Activated naive CD4-positive, alpha-beta T cell treated with anti-CD3 and anti-CD28 coated beads, Interleukin-2, amount 50 U/mL, for 72 hours (primary cell): Measurements from ENCODE around the gene RNF5. TPM values are rescaled to one million over a fixed set of nuclear protein-coding genes. Genes with fewer than 3 reads are reported as not detected.
"Not testable (repeated sequence)": the region's sequence is repeated elsewhere in the genome, so short reads cannot be mapped to it uniquely, and the experiment has no call there.

Experiments used
- ATAC-seq, 2 donors: fragments of 150-1000 bp; cut with Tn5 transposase; 2 replicates each; pipeline ENCODE4 v1.10.0; 2021; ENCODE audit warnings: mild to moderate bottlenecking in 2 of 2, moderate library complexity in 2 of 2
- DNase-seq, 2 donors: peaks; one replicate each; pipeline ENCODE4 v3.0.0; 2021 to 2022; ENCODE audit warnings: low spot score in 2 of 2
- H3K27ac Mint-ChIP-seq, 2 donors: one replicate each; pipeline ENCODE4 v1.8.0; 2022; ENCODE audit warnings: mild to moderate bottlenecking in 2 of 2, mixed read lengths in 2 of 2
- H3K36me3 Mint-ChIP-seq, 2 donors: one replicate each; pipeline ENCODE4 v1.8.0; 2022; ENCODE audit warnings: mixed read lengths in 2 of 2
- H3K9me3 Mint-ChIP-seq, 2 donors: one replicate each; pipeline ENCODE4 v1.8.0; 2022; ENCODE audit warnings: mixed read lengths in 2 of 2
- total RNA-seq, 2 donors: library from RNA; stranded (reverse); gene quantifications; one replicate each; pipeline ENCODE4 v1.2.3, GENCODE V29; 2022

Gene RNF5
- total RNA-seq, 2 donors from 2014 or later: 62.6 to 86.2 TPM

- DNase-seq (no peak), ATAC-seq (no peak)
- Mint-ChIP-seq H3K27ac (peak overlapping the region; percentile 94 to 97), H3K36me3 (peaks cover 45 to 50% of the 10 kb centered on the region in 2 donors), H3K9me3 (no peaks in the 10 kb centered on the region)
These were observed 12.9 kb downstream of the RNF5 start for GRCh38 chr6:32190911-32191677.

GRCh38 chr6:32191696-32192607 lies 13.7 kb downstream of the RNF5 start:
- Mint-ChIP-seq H3K27ac (peak overlapping the region; percentile 94 to 97), H3K9me3 (no peaks in the 10 kb centered on the region), H3K36me3 (peaks cover 37 to 41% of the 10 kb centered on the region in 2 donors)
- ATAC-seq (no peak), DNase-seq (peak in 1 of 2 donors; percentile 69)

GRCh38 chr6:32192608-32193039 lies 14.4 kb downstream of the RNF5 start, which contains the start of gene GPSM3:
TSS of gene GPSM3 (minus strand) at chr6:32192643. CDS start at chr6:32192513, 130 bp downstream.
- Mint-ChIP-seq H3K36me3 (peaks cover 30 to 35% of the 10 kb centered on the region in 2 donors), H3K9me3 (no peaks in the 10 kb centered on the region), H3K27ac (peak within 1 kb of the TSS; percentile 94 to 97)
- DNase-seq (no peak), ATAC-seq (no peak)

DNA sequence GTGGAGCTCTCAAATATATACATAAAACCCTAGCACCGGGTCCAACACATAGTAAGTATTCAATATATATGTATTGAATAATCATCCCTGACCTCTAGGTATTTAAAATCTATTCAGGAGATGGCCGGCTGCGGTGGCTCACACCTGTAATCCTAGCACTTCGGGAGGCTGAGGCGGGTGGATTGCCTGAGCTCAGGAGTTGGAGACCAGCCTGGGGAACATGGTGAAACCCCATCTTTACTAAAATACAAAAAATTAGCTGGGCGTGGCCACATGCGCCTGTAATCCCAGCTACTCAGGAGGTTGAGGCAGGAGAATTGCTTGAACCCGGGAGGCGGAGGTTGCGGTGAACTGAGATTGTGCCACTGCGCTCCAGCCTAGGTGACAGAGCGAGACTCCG lies 14.9 kb downstream of the RNF5 start:
- H3K36me3 Mint-ChIP-seq: peaks cover 25 to 32% of the 10 kb centered on the region in 2 donors
- peak overlapping the region; percentile 92 to 94 for H3K27ac Mint-ChIP-seq
- not testable (repeated sequence) for H3K9me3 Mint-ChIP-seq, DNase-seq, ATAC-seq

GRCh38 chr6:32194388-32194787 lies 16.2 kb downstream of the RNF5 start:
- Mint-ChIP-seq H3K9me3 (no peaks in the 10 kb centered on the region), H3K36me3 (peaks cover 12 to 20% of the 10 kb centered on the region in 2 donors), H3K27ac (peak overlapping the region; percentile 33 to 99)
- no peak for ATAC-seq
- no peak for DNase-seq

DNA sequence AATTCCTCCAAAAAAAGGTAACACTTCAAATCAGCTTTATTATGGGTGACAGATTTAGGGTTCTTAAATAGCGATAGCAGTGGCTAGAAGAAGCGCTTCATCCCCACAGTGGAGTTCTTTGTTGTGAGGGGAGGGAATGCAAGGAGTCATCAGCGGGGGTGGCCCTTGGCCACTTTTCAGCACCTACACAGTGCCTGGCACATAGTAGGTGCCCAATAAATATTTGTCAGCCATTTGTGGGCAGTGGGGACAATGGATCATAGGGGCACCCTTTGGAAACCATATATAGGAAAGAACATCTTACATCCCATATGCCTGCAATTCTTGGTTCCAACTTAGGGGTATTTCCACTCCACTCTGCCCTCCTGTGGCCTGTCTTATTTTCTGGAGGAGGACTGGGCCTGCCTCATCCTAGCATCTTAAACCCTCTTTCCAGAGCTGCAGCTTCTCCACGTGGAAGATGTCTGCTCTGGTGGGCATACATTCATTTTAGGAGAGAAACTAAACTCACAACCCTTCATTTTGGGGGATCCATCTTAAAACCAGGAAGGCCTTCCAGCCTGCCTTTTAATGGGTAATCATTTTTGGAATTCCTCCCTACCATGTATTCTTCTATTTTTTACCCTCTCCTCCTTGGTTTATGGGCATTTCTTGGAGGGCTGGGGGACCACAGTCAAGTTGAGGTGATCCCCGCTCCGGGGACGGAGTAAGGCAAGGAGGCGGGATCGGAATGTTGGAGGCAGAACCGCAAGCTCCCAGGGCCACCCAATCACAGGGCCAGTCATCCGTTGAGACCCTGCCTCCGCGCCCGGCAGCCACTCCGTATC lies 16.8 kb downstream of the RNF5 start:
- peak overlapping the region; percentile 95 to 99 for H3K27ac Mint-ChIP-seq
- DNase-seq: no peak
- H3K9me3 Mint-ChIP-seq: no peaks in the 10 kb centered on the region
- ATAC-seq: no peak
- H3K36me3 Mint-ChIP-seq: peaks cover 12 to 19% of the 10 kb centered on the region in 2 donors

GRCh38 chr6:32195652-32195901 lies 17.4 kb downstream of the RNF5 start:
- ATAC-seq (peak; percentile 85 to 90), DNase-seq (peak; percentile 100)
- no peaks in the 10 kb centered on the region for H3K9me3 Mint-ChIP-seq
- peak overlapping the region; percentile 95 to 99 for H3K27ac Mint-ChIP-seq
- peaks cover 12 to 19% of the 10 kb centered on the region in 2 donors for H3K36me3 Mint-ChIP-seq

GRCh38 chr6:32195902-32196681 lies 17.9 kb downstream of the RNF5 start:
- ATAC-seq: peak; percentile 85 to 89
- Mint-ChIP-seq H3K9me3 (no peaks in the 10 kb centered on the region), H3K36me3 (peaks cover 9 to 16% of the 10 kb centered on the region in 2 donors), H3K27ac (peak overlapping the region; percentile 99 to 100)
- peak in 1 of 2 donors; percentile 54 for DNase-seq

DNA sequence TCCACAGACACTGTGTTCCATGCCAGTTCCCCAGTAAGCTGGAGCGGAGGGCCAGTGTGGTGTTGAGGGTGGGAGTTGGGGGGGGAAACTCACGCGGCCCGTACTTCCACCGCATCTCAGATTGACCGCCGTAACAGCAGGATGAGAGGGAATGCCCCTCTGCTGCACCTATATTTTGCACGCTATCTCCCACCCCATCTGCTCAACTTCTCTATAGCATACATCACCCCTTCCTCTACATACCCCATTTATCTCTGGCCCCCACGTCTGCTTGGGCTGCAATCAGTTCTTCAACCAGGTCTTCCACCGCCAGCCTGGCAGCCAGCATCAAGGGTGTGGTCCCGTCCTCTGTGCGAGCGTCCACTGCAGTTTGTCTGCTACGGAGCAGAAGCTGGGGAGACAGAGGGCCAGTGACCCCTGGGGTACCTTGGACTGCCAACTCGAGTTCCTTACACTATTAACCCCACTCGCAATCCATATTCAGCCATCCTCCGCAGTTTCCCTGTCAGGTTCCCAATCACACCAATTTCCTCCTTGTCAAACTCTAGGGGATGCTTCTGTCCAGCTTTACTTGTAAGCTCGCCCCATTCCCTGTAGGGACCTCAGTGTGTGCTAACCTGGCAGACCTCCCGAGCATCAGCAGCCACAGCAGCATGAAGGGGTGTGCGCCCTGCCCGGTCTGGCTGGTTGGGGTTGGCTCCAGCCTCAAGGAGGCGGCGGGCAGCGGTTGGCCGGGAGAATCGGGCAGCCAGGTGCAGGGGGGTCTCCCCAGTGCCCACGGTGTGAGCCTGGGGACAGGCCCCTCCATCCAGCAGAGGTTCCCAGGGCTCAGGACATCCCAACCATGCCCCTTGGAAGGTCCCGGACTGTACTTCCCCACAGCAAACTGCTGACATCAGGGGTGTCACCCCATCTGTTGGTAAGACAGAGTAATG lies 18.7 kb downstream of the RNF5 start:
- peaks cover under 1 to 8% of the 10 kb centered on the region in 2 donors for H3K36me3 Mint-ChIP-seq
- peak overlapping the region; percentile 99 to 100 for H3K27ac Mint-ChIP-seq
- H3K9me3 Mint-ChIP-seq: no peaks in the 10 kb centered on the region
- ATAC-seq: no peak
- no peak for DNase-seq

DNA sequence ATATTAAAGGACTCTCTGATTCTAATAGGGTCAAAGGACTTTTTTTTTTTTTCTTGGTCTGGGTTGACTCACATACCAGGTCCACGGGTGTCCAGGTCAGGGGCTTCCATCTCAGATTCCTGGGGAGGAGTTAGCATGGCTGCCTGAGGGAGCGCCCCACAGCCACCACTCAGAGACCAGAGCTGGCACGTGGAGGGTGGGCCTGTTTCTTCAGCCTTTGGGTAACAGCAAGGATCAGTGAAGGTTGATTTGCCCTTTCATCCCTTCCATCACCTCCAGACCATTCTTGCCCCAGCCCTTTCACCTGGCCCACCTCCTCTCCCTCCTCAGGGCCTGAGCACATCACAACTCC lies 20.1 kb downstream of the RNF5 start:
- no peak overlapping the region for H3K27ac Mint-ChIP-seq
- DNase-seq (no peak), ATAC-seq (no peak)
- H3K9me3 Mint-ChIP-seq: no peaks in the 10 kb centered on the region
- no peaks in the 10 kb centered on the region for H3K36me3 Mint-ChIP-seq

DNA sequence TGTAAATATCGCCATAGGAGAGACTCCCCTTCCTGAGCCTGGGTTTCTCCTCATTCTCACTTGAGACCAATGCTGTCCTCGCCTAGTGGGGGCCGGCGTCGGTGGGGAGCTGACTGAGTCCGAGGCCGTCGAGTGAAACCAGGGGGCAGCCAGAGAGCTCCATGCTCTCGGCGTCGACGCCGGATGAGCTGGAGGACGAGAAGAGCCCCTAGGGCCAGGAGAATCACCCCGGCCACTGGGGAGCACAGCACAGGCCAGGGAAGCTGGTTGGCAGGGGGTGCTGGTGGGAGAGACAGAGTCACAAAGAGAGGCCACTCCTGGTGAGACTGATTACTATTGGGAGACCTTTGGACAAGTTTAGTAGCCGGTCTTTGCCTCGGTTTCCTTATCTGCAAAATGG lies 20.7 kb downstream of the RNF5 start:
- ATAC-seq (no peak), DNase-seq (no peak)
- no peaks in the 10 kb centered on the region for H3K36me3 Mint-ChIP-seq
- no peaks in the 10 kb centered on the region for H3K9me3 Mint-ChIP-seq
- H3K27ac Mint-ChIP-seq: no peak overlapping the region

GRCh38 chr6:32200711-32201475 lies 22.7 kb downstream of the RNF5 start:
- Mint-ChIP-seq H3K27ac (peak overlapping the region in 1 of 2 donors; percentile 29), H3K9me3 (no peaks in the 10 kb centered on the region), H3K36me3 (no peaks in the 10 kb centered on the region)
- ATAC-seq (no peak), DNase-seq (no peak)

- H3K36me3 Mint-ChIP-seq: no peaks in the 10 kb centered on the region
- no peak for DNase-seq
- no peak for ATAC-seq
- H3K9me3 Mint-ChIP-seq: no peaks in the 10 kb centered on the region
- H3K27ac Mint-ChIP-seq: no peak overlapping the region
These were observed 24.0 kb downstream of the RNF5 start for GRCh38 chr6:32202186-32202585.

- no peak for DNase-seq
- ATAC-seq: no peak
- H3K27ac Mint-ChIP-seq: no peak overlapping the region
- H3K9me3 Mint-ChIP-seq: no peaks in the 10 kb centered on the region
- H3K36me3 Mint-ChIP-seq: no peaks in the 10 kb centered on the region
These were observed 25.4 kb downstream of the RNF5 start for GRCh38 chr6:32203426-32204267.
